ENCODE results near the gene DMAC2L. TPM values are rescaled to one million over a fixed set of nuclear protein-coding genes. Genes with fewer than 3 reads are reported as not detected.

Gene DMAC2L, protein sequence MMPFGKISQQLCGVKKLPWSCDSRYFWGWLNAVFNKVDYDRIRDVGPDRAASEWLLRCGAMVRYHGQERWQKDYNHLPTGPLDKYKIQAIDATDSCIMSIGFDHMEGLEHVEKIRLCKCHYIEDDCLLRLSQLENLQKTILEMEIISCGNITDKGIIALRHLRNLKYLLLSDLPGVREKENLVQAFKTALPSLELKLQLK
- 15.4 and 16.1 TPM in 2 replicates for total RNA-seq

DNA sequence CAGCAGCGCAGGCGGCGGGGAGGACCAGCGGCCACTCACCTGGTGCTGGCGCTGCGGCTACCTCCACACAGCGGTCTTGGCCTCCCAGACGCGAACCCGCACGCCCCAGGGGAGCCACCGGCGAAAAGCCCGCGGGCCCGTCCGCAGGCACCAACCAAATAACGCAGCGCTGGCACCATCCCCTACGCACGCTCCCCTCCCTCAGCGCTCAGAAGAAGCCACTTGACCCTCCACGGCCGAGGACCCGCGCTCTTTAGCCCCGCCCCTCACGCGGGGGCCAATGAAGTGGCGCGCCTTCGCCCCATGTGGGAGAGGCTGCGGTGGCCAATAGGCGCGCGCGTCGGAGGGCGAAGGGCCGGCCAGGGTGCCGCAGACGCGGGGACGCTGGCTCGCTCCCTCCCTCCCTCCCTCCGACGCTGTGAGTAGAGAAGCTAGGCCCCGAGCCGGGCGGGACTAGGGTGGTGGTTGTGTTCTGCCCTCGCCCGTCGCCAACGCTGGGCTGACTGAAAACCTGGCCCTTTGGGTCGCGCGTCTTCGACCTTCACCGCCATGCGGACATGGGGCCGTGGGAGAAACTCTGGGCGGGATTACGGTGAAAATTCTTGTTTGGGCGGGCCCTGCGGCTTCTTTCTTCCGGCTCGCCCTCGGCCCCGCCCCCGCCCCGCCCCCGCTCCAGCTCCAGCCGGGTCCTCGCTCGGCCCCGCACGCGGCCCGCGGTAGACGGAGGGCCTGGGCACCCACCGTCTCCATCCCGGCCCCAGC is at the start of gene DMAC2L, which contains the start of gene L2HGDH:
TSS of gene DMAC2L (plus strand) at position 353 of the 762 bp plus-strand sequence. CDS start 9,164 bp downstream, outside the sequence.
TSS of gene L2HGDH (minus strand) at position 258 of the 762 bp plus-strand sequence. CDS start at position 179, 79 bp downstream.
- intact Hi-C loops (cut with micrococcal nuclease), result loop anchor here (1.0 to 10.0 kb wide), 13 partner anchors 9 to 929 kb away; partner anchors contain the start of genes MAP4K5, MGAT2, NIN and RPL36AL

DNA sequence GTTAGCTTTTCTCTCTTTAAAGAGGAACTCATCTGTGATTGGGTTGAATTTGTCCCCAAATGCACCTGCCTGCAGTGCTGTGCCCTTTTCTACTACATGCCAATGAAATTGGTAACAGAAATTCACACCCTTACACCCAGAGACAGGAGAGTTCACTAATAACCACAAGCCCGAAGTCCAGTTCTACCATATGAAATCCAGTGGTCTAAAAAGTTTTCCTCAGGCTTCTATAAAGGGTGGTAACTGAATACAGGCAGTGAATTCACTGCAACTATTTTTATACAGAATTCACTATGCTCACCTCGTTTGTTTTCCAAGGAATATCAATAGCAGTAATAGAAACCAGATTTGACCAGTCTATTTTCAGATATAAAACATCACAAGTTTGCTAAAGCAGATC is 49.3 kb upstream of the DMAC2L start:
- intact Hi-C loops (cut with micrococcal nuclease), result no loop called here

DNA sequence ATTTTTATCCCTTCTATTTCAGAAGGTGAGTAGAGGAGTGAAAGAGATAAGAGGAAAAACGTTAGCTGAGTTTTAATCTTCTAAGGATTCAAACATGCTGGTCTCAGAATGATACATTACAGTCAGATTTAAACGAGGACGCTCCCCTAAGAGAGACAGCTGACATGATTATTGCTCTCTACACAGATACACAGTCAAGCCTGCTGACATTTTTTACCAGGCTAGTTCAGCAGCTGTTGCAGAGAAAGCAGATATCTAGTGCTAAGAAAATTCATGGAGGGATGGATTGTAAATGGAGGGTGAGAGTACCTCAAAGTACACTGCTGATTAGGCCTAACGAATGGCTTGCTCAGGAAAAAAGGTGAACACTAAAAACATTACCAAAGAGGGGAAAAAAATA is 48.8 kb upstream of the DMAC2L start:
- intact Hi-C loops (cut with micrococcal nuclease), result no loop called here

DNA sequence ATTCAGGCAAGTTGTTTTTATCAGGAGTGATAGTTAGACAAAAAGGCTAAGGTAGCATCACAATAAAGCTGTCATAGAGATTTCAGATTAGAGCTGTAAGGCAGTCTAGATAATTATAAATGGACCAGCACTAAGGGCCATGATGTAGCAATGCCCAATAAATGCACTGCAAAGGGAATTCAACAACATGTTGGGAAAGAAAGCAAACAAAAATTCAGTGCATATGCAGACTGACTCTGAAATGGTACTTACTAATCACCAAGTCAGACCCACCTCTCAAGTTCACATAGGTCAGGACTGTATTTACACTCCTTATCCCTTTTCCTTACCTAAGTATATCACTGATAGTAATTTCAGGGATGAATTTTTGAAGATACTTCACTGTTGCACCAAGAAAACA is 47.1 kb upstream of the DMAC2L start:
- intact Hi-C loops (cut with micrococcal nuclease), result no loop called here

DNA sequence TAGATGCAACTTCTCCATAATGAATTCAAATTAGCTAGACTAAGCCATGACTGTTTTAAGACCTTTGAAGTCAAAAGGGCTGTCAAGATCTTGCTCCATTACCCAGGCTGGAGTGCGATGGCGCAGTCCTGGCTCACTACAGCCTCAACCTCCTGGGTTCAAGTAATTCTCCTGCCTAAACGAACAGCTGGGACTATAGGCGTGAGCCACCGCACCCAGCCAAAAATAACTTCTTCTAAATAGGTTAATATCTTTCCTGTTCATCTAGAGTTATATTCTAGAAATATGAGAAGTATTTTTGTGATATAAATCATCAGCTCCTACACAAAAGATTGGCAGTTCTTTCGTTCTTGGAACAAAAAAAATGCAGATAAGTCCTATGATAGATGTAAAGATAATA is 41.2 kb upstream of the DMAC2L start:
- intact Hi-C loops (cut with micrococcal nuclease), result no loop called here

DNA sequence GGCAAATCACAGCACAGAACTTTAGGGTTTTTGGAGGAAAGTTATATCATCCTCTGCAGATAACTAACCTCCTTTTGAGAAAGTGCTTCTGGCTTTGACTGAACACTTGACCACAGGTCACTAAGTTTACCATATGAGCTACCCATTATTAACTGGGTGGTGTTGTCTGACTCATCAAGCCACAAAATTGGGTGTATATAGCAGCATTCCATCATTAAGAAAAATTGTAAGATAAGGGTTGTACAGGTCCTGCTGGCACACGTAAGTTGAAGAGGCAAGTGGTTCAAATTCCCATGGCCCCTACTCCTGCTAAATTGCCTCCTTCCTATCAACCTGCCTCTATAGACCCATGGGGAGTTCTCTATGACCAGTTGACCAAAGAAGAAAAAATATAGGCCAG is 39.6 kb upstream of the DMAC2L start:
- intact Hi-C loops (cut with micrococcal nuclease), result no loop called here

DNA sequence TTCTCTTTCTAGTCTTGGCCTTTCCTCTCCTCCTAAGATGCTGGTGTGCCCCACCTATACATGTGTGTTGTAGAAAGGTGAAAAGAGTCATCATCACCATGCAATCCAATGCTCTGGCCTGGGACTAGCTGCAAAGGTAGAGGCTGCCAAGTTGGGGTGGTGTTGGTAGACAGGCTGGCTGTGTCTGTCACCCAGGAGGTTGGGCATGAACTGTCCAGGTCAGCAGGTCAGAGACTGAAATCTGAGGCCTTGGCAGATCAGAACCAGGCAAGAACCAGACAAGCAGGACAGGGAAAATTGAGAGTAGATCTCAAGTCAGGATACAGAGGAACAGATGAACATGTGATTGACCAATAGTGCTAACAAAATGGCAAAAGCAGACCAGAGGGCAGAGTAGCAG is 26.3 kb upstream of the DMAC2L start:
- intact Hi-C loops (cut with micrococcal nuclease), result no loop called here

DNA sequence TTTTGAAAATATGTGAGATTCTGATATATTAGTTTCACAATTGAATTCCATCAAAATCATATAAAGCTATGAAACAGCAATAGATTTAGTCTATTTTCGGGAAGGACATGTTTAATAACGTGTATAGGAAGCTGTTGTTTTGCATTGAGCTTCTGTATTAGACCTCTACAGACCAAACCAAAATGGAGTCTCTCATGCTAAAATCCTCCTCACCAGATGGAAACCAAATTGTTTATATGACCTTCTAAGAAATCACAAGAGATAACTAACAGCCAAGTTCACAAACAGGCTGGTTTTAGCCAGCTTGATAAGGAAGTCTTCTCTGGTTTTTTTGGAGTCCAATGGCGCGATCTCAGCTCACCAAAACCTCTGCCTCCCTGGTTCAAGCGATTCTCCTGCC is 24.0 kb upstream of the DMAC2L start:
- intact Hi-C loops (cut with micrococcal nuclease), result no loop called here

DNA sequence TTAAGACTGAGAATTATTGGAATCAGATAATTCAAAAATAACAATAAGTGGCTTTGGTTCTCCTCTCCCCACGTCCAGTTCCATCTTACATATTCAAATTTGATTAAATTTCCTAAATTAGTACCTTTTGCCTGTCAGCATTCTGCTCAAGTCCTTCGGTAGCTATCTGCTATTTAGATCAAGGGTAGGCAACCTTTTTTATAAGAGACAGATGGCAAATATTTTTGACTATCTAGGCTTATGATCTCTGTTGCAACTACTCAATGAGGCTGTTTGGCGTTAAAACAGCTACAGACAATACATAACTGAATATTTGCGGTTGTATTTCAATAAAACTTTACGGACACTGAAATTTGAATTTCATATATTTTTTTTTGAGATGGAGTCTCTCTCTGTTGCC is 21.8 kb upstream of the DMAC2L start:
- intact Hi-C loops (cut with micrococcal nuclease), result no loop called here

DNA sequence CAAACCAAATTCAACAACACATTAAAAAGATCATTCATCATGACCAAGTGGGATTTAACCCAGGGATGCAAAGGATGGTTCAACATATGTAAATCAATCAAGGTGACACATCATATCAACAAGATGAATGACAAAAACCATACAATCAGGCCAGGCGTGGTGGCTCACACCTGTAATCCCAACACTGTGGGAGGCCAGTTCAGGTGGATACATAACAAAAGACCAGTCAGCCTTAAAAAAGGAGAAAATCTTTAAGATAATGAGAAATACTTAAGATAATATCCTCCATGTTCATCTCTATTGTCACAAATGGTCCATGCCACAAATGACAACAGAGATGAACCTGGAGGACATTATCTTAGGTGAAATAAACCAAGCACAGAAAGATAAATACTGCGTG is 12.5 kb upstream of the DMAC2L start:
- intact Hi-C loops (cut with micrococcal nuclease), result no loop called here

DNA sequence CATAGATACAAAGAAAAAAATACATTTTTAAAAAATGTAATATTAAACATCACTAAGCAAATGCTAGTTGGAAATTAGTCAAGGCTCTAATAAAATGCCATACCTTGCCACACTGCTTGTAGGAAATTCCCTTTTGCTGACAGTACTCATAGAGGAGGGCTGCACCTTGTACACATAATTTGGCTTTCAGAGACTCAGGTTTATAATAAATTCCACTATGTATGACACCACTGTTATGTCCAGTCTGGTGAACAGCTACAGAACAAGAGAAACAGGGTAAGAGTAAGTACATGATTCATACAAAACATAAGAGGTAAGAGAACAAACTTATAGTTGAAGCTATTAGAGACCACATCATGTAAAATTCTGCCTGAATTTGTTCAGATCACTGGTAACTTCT is 10.2 kb upstream of the DMAC2L start:
- intact Hi-C loops (cut with micrococcal nuclease), result no loop called here

DNA sequence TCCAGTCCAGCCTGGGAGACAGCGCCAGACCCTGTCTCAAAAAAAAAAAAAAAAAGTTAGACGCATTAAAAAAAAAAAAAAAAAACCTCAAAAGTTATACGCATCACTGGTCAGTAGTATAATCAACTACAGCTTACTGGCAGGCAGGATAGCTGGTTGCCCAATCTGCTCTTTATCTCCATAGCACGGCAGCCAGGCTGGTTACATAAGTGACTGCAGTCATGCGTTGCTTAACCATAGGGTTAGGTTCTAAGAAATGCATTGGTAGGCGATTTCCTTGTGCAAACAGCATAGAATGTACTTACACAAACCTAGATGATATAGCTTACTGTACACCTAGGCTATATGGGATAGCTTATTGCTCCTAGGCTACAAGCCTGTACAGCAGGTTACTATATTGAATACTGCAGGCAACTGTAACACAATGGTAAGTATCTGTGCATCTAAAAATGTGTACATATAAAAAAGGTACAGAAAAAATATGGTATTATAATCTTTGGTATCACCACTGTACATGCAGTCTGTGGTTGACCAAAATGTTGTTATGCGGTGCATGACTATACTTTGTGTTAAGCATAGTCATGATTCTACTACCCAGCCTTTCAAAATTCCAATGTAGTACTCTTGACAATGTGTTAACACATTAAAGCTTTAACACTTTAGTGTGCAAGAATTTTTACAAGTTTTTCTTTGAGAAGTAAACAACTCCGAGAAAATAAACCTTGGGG is 8.2 kb upstream of the DMAC2L start:
- intact Hi-C loops (cut with micrococcal nuclease), result no loop called here

DNA sequence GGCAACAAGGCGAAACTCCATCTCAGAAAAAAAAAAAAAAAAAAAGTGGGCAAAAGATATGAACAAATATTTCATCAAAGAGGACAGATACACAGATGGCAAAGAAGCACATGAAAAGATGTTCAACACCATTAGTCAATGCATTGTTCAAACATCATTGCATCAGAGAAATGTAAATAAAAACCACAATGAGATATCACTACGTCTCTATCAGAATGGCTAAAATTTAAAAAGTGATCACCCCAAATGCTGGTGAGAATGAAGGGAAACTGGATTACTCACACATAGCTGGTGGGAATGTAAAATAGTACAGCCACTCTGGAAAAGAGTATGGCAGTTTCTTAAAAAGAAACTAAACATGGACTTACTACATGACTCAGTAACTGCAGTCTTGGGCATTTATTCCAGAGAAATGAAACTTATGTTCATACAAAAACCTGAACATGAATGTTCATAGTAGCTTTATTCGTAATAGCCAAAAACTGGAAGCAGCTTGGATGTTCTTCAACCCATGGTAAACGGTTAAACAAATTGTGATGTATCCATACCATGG is 3.7 kb upstream of the DMAC2L start:
- intact Hi-C loops (cut with micrococcal nuclease), result no loop called here

DNA sequence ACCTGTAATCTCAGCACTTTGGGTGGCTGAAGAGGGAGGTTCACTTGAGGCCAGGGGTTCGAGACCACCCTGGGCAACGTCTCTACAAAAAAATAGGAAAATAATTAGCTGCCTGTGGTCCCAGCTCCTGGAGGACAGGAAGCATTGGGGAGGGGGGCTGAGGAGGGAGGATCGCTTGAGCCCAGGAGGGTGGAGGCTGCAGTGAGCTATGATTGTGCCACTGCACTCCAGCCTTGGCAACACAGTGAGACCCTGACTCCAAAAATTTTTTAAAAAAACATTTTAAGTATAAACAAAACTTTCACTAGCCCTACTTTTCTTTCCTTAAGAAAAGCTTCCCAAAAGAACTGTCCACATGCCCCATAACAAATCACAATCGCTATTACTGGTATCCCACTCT is 1.7 kb upstream of the DMAC2L start:
- intact Hi-C loops (cut with micrococcal nuclease), result loop anchor here (5.0 to 10.0 kb wide), 3 partner anchors 467 to 686 kb away; partner anchors contain the start of genes MGAT2 and RPL36AL

DNA sequence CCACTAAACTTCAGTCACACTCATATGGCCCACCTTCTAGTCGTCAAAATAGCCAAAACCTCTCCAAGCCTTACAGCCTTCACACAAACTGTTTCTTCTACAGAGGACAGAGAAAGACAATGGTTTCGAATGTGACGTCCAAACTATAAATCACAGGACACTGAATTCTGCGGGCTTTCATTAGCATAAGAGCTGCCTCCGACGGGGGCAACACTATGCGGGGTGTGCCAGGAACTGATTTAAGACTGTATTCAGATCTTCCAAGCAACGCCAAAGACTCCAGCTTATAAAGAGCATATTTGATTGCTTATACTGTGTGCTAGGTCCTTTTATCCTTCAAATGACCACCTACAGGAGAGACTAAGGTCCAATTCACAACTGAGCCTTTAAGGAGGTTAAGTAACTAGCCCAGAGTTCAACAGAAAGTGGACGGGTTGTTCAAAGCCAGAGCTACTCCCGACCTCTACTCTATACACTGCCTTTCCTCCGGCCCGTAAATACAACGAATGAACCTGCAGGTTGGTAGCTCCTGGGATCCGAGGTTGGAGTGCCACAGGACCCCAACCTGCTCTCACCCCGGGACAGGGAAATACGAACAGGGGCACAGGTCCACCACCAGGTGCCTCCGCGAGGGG is 670 bp upstream of the DMAC2L start:
- intact Hi-C loops (cut with micrococcal nuclease), result loop anchor here (5.0 to 10.0 kb wide), 3 partner anchors 466 to 687 kb away; partner anchors contain the start of genes MGAT2 and RPL36AL

DNA sequence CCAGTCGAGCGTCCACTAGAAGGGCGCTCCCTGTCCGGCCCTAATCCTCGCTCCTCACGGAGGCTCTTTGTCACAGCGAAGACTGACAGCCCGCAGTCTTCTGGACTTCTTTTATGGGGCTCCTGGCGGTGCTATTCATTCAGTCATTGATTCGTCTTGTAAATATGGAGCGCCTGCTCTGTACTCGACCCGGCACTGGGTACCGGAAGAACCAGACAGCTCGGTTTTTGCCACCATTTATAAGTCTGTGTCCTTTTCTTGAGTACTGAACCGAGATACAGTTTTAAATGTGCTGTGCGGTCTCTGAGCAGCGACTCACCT is 570 bp downstream of the DMAC2L start:
- intact Hi-C loops (cut with micrococcal nuclease), result loop anchor here (1.0 to 10.0 kb wide), 13 partner anchors 9 to 928 kb away; partner anchors contain the start of genes MAP4K5, MGAT2, NIN and RPL36AL

DNA sequence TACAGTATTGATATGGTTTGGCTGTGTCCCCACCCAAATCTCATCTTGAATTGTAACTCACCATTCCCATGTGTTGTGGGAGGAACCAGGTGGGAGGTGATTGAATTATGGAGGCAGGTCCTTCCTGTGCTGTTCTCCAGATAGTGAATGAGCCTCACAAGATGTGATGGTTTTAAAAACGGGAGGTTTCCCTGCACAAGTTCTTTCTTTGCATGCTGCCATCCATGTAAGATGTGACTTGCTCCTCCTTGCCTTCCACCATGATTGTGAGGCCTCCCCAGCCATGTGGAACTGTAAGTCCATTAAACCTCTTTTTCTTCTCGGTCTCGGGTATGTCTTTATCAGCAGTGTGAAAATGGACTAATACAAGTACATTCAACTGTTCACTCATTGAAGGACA is 2.0 kb downstream of the DMAC2L start:
- intact Hi-C loops (cut with micrococcal nuclease), result loop anchor here (5.0 to 10.0 kb wide), 3 partner anchors 463 to 689 kb away; partner anchors contain the start of genes MGAT2 and RPL36AL

DNA sequence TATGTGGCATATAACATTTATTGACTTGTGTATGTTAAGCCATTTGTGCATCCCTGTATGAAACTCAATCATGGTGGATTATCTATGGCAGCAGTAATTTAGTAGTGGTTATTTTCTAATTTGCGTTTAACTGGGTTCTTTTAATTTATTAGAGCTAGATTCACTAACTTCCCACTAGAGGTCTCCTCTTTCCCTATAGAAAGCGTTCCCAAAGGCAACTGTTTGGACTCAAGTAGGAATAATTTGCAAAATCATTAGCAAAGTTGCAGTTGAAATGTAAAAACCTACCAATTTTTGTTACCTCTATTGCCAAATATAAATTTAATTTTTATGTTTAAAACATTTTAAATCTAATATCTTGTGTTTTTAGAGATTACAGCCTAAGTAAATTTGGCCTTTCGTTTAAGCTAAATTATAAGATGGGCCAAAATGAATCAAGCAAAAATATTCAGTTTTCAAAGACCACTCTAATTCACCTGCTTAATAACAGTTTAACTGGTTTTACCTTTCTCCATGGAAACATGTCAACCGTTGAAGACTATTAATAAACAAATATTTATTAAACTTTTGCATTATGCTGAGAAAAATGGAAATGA is 6.0 kb downstream of the DMAC2L start:
- intact Hi-C loops (cut with micrococcal nuclease), result loop anchor here (10.0 kb wide), 2 partner anchors 547 to 693 kb away; partner anchors contain the start of genes MGAT2 and RPL36AL

DNA sequence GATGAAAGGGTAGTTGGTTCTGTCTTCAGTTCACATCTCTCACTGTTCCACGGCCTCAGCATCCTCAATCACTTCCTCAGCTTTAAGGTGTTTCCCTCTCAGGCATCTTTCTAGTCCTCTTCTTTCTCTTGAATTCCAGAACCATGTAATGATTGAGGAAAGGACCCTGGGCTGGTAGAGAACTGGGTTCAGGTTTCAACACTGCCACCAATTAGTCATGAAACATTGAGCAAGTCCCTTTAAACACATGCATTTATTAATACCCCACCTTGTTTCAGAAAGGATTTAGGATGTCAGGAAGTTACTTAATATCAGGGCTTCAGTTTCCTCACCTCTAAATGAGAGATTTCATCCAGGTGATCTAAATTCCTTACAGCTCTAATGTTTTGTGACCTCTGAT is 7.2 kb downstream of the DMAC2L start:
- intact Hi-C loops (cut with micrococcal nuclease), result loop anchor here (10.0 kb wide), 2 partner anchors 546 to 694 kb away; partner anchors contain the start of genes MGAT2 and RPL36AL

DNA sequence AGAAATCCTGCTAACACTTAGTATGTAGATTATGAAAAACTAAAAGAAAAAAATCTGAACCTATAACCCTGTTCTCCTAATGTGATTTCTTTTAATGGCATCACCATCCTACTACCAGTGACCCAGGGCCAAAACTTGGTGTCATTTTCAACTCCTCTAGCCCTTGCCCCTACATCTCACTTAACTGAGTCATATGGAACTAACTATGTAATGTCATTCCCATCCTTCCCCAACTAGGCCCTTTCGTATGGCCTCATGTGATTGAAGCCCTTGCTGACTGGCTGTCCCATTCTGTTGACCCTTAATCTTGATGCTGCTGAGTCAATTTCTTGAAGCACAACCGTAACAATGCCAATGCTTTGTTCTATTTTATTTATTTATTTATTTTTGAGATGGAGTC is 7.6 kb downstream of the DMAC2L start:
- intact Hi-C loops (cut with micrococcal nuclease), result loop anchor here (10.0 kb wide), 2 partner anchors 545 to 695 kb away; partner anchors contain the start of genes MGAT2 and RPL36AL

Measured in T-helper 2 cell treated with Interferon-gamma antibody and Interleukin-4, amounts not matched to agents 100 ng/mL and 5 ng/mL, for 36 hours (primary cell).